ENCODE results near the gene MACF1. TPM values are rescaled to one million over a fixed set of nuclear protein-coding genes. Genes with fewer than 3 reads are reported as not detected.

MACF1 gene
- total RNA-seq, 1 experiment from 2014 or later = 189 TPM

- ChIA-PET CTCF (no interaction called here), POLR2A (ENCODE audit: unreplicated experiment) (no interaction called here)
- H3K4me2 ChIP-seq = no peak overlapping the region
- no peaks in the 10 kb centered on the region for H3K9me2 ChIP-seq (ENCODE audit: insufficient read depth)
- H4K20me1 ChIP-seq (ENCODE audit: insufficient read depth) = no peaks in the 10 kb centered on the region
- H3K27ac ChIP-seq = no peak overlapping the region
- H3K36me3 ChIP-seq (ENCODE audit: low read depth) = no peaks in the 10 kb centered on the region
- DNase-seq = no peak
- H3K79me2 ChIP-seq (ENCODE audit: low read depth) = peaks cover 57% of the 10 kb centered on the region
- H2AFZ ChIP-seq = no peak overlapping the region
- intact Hi-C loops (cut with micrococcal nuclease; ENCODE audit: unreplicated experiment) = no loop called here
- TF ChIP-seq CTCF (conservative IDR thresholded peaks at IDR 0.05) (no peak), EZH2 (IDR thresholded peaks at IDR 0.05; ENCODE audit: low read depth) (no peak)
- H3K27me3 ChIP-seq (ENCODE audit: insufficient read depth, low read depth) = no peaks in the 10 kb centered on the region
- no TSS peak for BruUV-seq (replicated peaks)
- peaks cover 61% of the 10 kb centered on the region for H3F3A ChIP-seq (ENCODE audit: insufficient read depth, low read depth)
- H3K4me1 ChIP-seq (replicated peaks; ENCODE audit: insufficient read depth) = peaks cover 73% of the 10 kb centered on the region
- H3K4me3 ChIP-seq = no peak overlapping the region
- H3K9me3 ChIP-seq (ENCODE audit: insufficient read depth, low read depth) = no peaks in the 10 kb centered on the region
Measured at GRCh38 chr1:39181311-39181710, 23.2 kb upstream of the MACF1 start.

GRCh38 chr1:39182804-39183203 is 21.7 kb upstream of the MACF1 start:
- Histone ChIP-seq H3F3A (ENCODE audit: insufficient read depth, low read depth) (peaks cover 66% of the 10 kb centered on the region), H4K20me1 (ENCODE audit: insufficient read depth) (no peaks in the 10 kb centered on the region), H3K27ac (peak overlapping the region; percentile 91), H3K36me3 (ENCODE audit: low read depth) (no peaks in the 10 kb centered on the region), H3K4me2 (peak overlapping the region; percentile 58), H3K27me3 (ENCODE audit: insufficient read depth, low read depth) (no peaks in the 10 kb centered on the region), H3K9me3 (ENCODE audit: insufficient read depth, low read depth) (no peaks in the 10 kb centered on the region), H2AFZ (no peak overlapping the region), H3K4me3 (no peak overlapping the region), H3K4me1 (replicated peaks; ENCODE audit: insufficient read depth) (peaks cover 72% of the 10 kb centered on the region), H3K79me2 (ENCODE audit: low read depth) (peaks cover 61% of the 10 kb centered on the region), H3K9me2 (ENCODE audit: insufficient read depth) (no peaks in the 10 kb centered on the region)
- CTCF ChIA-PET = interaction anchor here (1.3 to 1.8 kb wide), 2 partner anchors 9 to 75 kb away, joined by 3 to 5 read pairs; no protein-coding TSS in a partner anchor
- BruUV-seq (replicated peaks) = no TSS peak
- no peak for DNase-seq
- POLR2A ChIA-PET (ENCODE audit: unreplicated experiment) = no interaction called here
- intact Hi-C loops (cut with micrococcal nuclease; ENCODE audit: unreplicated experiment) = loop anchor here (1.0 kb wide), 2 partner anchors 79 to 215 kb away; no protein-coding TSS in a partner anchor
- TF ChIP-seq EZH2 (IDR thresholded peaks at IDR 0.05; ENCODE audit: low read depth) = no peak
- TF ChIP-seq CTCF (conservative IDR thresholded peaks at IDR 0.05) = no peak

GRCh38 chr1:39183503-39184353 is 20.8 kb upstream of the MACF1 start:
- ChIA-PET CTCF (interaction anchor here (0.5 to 1.8 kb wide), 7 partner anchors 8 to 741 kb away, joined by 3 to 8 read pairs (median 5); no protein-coding TSS in a partner anchor), POLR2A (ENCODE audit: unreplicated experiment) (interaction anchor here (0.6 kb wide), 3 partner anchors 45 to 1252 kb away, joined by 3 to 5 read pairs (median 5); no protein-coding TSS in a partner anchor)
- H3K4me3 ChIP-seq = no peak overlapping the region; the same call in 1 of the 2 replicates
- H3K9me3 ChIP-seq (ENCODE audit: insufficient read depth, low read depth) = no peaks in the 10 kb centered on the region
- no peaks in the 10 kb centered on the region for H3K36me3 ChIP-seq (ENCODE audit: low read depth)
- peaks cover 63% of the 10 kb centered on the region for H3K4me1 ChIP-seq (replicated peaks; ENCODE audit: insufficient read depth)
- no peaks in the 10 kb centered on the region for H4K20me1 ChIP-seq (ENCODE audit: insufficient read depth)
- no peaks in the 10 kb centered on the region for H3K27me3 ChIP-seq (ENCODE audit: insufficient read depth, low read depth)
- TF ChIP-seq EZH2 (IDR thresholded peaks at IDR 0.05; ENCODE audit: low read depth) (no peak), CTCF (conservative IDR thresholded peaks at IDR 0.05) (peak; percentile 65)
- peak overlapping the region; percentile 91 for H3K27ac ChIP-seq
- H3K4me2 ChIP-seq = peak overlapping the region; percentile 60
- H2AFZ ChIP-seq = no peak overlapping the region
- H3F3A ChIP-seq (ENCODE audit: insufficient read depth, low read depth) = peaks cover 60% of the 10 kb centered on the region
- no TSS peak for BruUV-seq (replicated peaks)
- H3K9me2 ChIP-seq (ENCODE audit: insufficient read depth) = no peaks in the 10 kb centered on the region
- DNase-seq = peak; percentile 92 to 99
- H3K79me2 ChIP-seq (ENCODE audit: low read depth) = peaks cover 69% of the 10 kb centered on the region
- intact Hi-C loops (cut with micrococcal nuclease; ENCODE audit: unreplicated experiment) = loop anchor here (1.0 kb wide), 2 partner anchors 79 to 215 kb away; no protein-coding TSS in a partner anchor

All from PC-9 (cell line).